VCaP (cell line): Measurements from ENCODE around the gene TBCE.
A peak's percentile ranks its signal among the peaks of the same experiment; 100 is the strongest.
"Not testable (repeated sequence)": the region's sequence is repeated elsewhere in the genome, so short reads cannot be mapped to it uniquely, and the experiment has no call there.

ENCODE experiments used
- H3K27ac ChIP-seq: fragments of 450-650 bp; 2 replicates; pipeline ENCODE4 v1.5.1; 2017
- TF ChIP-seq, protein P1 (sequence below): fragments of 450-650 bp; conservative IDR thresholded peaks from 2 replicates; pipeline ENCODE4 v1.5.1; 2017; ENCODE audit warnings: mild to moderate bottlenecking, moderate library complexity

TBCE gene

DNA sequence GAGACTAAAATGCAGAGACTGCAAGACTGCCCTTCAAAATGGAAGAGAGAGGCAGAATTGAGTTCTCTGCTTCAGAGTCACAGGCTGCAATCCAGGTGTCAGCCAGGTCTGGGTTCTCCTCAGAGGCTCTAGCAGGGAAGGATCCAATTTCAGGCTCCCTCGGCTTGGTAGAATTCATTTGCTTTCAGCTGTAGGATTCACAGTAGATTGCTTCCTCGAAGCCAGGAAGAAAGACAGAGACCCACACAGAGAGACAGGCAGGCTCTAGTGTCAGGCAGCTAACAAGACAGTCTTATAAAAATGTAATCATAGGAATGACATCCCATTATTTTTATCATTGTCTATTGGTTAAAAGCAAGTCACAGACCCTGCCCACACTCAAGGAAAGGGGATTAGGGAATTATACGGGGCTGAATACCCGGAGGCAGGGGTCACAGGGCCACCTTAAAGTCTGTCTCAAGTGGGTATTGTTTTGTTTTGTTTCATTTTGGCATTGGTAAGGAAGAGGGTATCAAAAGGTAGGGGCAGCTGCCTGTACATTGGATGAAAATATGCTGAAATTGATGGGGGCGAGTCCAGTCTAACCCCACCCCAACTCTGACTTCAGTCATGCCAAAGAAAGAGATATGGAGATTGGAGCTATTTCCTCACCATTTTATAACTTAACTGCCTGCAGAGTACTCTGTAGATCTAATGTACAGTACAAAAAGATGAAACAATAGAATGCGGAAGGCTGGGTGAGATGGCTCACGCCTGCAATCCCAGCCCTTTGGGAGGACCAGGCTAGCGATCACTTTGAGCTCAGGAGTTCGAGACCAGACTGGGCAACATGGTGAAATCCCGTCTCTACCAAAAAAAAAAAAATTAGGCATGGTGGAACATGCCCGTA, 9.5 kb upstream of the TBCE start:
- no peak overlapping the region for H3K27ac ChIP-seq
- TF ChIP-seq, protein P1, sequence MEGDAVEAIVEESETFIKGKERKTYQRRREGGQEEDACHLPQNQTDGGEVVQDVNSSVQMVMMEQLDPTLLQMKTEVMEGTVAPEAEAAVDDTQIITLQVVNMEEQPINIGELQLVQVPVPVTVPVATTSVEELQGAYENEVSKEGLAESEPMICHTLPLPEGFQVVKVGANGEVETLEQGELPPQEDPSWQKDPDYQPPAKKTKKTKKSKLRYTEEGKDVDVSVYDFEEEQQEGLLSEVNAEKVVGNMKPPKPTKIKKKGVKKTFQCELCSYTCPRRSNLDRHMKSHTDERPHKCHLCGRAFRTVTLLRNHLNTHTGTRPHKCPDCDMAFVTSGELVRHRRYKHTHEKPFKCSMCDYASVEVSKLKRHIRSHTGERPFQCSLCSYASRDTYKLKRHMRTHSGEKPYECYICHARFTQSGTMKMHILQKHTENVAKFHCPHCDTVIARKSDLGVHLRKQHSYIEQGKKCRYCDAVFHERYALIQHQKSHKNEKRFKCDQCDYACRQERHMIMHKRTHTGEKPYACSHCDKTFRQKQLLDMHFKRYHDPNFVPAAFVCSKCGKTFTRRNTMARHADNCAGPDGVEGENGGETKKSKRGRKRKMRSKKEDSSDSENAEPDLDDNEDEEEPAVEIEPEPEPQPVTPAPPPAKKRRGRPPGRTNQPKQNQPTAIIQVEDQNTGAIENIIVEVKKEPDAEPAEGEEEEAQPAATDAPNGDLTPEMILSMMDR: no peak

DNA sequence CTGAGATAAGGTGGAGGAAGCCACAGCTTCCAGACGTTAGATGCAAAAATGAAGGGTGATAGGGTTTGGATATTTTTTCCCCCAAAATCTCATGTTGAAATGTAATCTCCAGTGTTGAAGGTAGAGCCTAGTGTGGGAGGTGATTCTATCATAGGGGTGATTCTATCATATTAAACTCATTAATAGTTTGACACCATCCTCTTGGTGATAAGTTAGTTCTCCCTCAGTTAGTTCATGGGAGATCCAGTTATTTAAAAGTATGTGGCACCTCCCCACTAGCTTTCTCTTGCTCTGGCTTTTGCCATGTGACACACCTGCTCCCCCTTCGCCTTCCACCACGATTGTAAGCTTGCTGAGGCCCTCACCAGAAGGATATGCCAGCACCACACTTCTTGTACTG, 8.3 kb upstream of the TBCE start:
- no peak overlapping the region for H3K27ac ChIP-seq
- TF ChIP-seq, protein P1: no peak

DNA sequence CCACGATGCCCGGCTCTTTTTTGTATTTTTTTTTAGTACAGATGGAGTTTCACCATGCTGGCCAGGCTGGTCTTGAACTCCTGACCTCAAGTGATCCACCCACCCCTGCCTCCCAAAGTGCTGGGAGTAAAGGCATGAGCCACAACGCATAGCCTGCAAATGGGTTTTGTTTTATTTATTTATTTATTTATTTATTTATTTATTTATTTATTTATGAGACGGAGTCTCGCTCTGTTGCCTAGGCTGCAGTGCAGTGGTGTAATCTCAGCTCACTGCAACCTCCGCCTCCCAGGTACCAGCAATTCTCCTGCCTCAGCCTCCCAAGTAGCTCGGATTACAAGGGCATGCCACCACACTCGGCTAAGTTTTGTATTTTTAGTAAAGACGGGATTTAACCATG, 3.0 kb upstream of the TBCE start:
- H3K27ac ChIP-seq: not testable (repeated sequence)

DNA sequence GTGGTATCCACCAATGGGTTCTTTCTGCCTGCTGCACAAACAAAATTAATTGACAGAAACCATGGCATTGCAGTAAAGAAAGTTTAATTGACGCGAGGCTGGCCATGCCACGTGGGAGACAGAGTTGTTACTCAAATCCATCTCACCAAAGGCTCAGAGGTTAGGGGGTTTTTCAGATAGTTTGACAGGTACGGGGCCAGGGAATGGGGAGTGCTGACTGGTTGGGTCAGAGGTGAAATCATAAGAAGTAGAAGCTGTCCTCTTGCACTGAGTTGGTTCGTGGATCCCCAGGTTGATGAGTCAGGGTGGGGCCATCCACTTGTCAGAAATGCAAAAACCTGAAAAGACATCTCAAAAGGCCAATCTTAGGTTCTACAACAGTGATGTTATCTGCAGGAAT, 941 bp upstream of the TBCE start:
- TF ChIP-seq, protein P1: no peak
- peak overlapping the region; percentile 87 for H3K27ac ChIP-seq

DNA sequence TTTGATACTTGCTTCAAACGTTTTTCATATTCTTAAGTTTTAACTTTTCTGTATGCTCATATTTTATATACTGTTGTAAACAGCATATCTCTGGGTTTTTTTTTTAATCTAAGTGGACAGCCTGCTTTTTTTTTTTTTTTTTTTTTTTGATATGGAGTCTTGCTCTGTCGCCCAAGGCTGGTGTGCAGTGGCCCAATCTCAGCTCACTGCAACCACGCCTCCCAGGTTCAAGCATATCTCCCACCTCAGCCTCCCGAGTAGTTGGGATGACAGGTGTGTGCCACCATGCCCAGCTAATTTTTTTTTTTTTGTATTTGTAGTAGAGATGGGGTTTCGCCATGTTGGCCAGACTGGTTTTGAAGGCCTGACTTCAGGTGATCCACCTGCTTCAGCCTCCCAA, 1.2 kb downstream of the TBCE start:
- TF ChIP-seq, protein P1: no peak
- peak overlapping the region; percentile 87 for H3K27ac ChIP-seq

DNA sequence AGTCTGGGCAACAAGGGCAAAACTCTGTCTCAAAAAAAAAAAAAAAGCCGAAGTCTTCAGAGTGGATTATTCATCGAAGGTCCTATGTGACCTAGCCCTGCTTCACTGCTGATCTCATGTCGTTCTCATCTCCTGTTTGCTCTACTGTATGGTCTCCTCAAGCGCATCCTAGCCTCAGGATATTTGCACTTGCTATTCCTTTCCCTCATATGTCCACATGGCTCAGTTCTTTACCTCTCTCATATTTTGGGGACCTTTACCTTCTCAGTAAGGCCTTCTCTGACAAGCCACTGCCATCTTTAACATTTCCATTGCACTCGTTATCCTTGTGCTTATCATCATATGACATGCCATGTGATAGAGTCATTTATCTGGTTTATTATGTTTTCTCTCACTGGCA, 2.6 kb downstream of the TBCE start:
- TF ChIP-seq, protein P1: no peak
- peak overlapping the region; percentile 87; the same call in 1 of the 2 replicates for H3K27ac ChIP-seq

DNA sequence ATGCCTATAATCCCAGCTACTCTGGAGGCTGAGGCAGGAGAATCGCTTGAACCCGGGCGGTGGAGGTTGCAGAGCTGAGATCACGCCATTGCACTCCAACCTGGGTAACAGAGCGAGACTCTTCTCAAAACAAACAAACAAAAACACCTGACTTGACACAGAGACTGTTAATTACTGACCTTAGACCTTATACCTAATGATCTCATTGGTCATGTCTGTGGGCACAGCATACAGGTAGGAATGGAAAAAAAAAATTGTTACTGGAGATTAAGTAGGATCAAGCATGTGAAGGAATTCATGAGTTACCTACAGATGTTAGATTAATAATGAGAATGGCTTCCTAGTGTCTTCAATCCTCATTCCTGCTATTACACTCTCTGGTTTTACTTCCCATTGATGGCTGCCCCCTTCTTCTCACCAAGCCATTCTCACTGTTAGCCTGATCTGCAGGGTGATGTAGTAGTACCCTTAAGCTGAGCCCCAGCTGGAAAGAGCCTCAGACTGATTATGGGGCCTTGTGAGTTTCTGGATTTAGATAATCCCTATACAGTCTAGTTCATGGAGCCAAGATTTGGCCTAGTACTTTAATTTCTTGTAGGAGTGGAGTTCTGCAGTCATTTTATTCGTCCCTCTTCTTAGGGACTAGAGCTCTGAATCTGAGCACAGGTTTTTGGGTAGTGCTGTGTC, 8.8 kb downstream of the TBCE start:
- no peak overlapping the region for H3K27ac ChIP-seq
- TF ChIP-seq, protein P1: no peak

DNA sequence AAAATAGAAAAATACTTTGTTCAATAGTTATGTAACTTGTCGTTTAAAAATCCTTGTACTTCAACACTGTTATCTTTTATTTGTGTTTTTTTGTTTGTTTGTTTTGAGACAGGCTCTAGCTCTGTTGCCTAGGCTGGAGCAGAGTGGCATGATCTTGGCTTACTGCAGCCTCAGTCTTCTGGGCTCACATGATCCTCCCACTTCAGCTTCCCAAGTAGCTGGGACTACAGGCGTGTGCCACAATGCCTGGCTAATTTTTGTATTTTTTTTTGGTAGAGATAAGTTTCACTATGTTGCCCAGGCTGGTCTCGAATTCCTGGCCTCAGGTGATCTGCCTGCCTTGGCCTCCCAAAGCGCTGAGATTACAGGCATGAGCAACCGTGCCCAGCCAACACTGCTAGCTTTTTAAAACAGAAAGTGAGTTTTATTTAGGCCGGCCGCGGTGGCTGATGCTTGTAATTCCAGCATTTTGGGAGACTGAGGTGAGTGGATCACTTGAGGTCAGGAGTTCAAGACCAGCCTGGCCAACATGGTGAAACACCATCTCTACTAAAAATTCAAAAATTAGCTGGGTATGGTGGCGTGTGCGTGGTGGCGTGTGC, 11.0 kb downstream of the TBCE start:
- not testable (repeated sequence) for H3K27ac ChIP-seq

DNA sequence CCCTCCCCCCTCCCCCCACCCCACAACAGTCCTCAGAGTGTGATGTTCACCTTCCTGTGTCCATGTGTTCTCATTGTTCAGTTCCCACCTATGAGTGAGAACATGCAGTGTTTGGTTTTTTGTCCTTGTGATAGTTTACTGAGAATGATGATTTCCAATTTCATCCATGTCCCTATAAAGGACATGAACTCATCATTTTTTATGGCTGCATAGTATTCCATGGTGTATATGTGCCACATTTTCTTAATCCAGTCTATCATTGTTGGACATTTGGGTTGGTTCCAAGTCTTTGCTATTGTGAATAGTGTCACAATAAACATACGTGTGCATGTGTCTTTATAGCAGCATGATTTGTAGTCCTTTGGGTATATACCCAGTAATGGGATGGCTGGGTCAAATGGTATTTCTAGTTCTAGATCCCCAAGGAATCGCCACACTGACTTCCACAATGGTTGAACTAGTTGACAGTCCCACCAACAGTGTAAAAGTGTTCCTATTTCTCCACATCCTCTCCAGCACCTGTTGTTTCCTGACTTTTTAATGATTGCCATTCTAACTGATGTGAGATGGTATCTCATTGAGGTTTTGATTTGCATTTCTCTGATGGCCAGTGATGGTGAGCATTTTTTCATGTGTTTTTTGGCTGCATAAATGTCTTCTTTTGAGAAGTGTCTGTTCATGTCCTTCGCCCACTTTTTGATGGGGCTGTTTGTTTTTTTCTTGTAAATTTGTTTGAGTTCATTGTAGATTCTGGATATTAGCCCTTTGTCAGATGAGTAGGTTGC, 14.9 kb downstream of the TBCE start:
- H3K27ac ChIP-seq: not testable (repeated sequence)

DNA sequence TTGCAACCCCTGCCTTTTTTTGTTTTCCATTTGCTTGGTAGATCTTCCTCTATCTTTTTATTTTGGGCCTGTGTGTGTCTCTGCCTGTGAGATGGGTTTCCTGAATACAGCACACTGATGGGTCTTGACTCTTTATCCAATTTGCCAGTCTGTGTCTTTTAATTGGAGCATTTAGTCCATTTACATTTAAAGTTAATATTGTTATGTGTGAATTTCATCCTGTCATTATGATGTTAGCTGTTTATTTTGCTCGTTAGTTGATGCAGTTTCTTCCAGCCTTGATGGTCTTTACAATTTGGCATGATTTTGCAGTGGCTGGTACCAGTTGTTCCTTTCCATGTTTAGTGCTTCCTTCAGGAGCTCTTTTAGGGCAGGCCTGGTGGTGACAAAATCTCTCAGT, 18.4 kb downstream of the TBCE start:
- not testable (repeated sequence) for H3K27ac ChIP-seq
